ENCODE measurements around the gene PRDM1.

- TF ChIP-seq CTCF (IDR thresholded peaks at IDR 0.05) (no peak), POLR2A (IDR thresholded peaks at IDR 0.05) (peak; percentile 75 to 84)
Observed at GRCh38 chr6:106098383-106099234, 12.5 kb downstream of the PRDM1 start.

Measured in Peyer's patch (tissue), 4 donors.